Sigmoid colon (tissue), 7 donors: ENCODE results near the gene AKAP12. TPM values are rescaled to one million over a fixed set of nuclear protein-coding genes. Genes with fewer than 3 reads are reported as not detected.

Experiments used
- DNase-seq: peaks from one replicate; pipeline ENCODE4 v3.0.0-alpha.2; 2019
- H3K27ac ChIP-seq, 4 donors: fragments of 200-600 bp; sonication (generic); one replicate each; pipeline ENCODE4 v1.5.1; 2016 to 2019; ENCODE audit warnings: mild to moderate bottlenecking in 1 of 4
- H3K27me3 ChIP-seq, 3 donors: fragments of 200-600 bp; sonication (generic); one replicate each; pipeline ENCODE4 v1.5.1; 2019; ENCODE audit warnings: mild to moderate bottlenecking in 1 of 3
- H3K36me3 ChIP-seq, 4 donors: fragments of 200-600 bp; sonication (generic); one replicate each; pipeline ENCODE4 v1.5.1; 2016 to 2019
- H3K4me1 ChIP-seq, 4 donors: fragments of 200-600 bp; sonication (generic); one replicate each; pipeline ENCODE4 v1.5.1; 2017 to 2019
- H3K4me3 ChIP-seq, 4 donors: fragments of 200-600 bp; sonication (generic); one replicate each; pipeline ENCODE4 v1.5.1; 2017 to 2019; ENCODE audit warnings: mild to moderate bottlenecking in 2 of 4, moderate library complexity in 1 of 4
- H3K9me3 ChIP-seq, 4 donors: fragments of 200-600 bp in 3 of 4; sonication (generic) in 3 of 4; one replicate each; pipeline versions ENCODE4 v1.5.1 to v1.6.1; 2013 to 2019
- CTCF ChIP-seq, 4 experiments: fragments of 450-650 bp in 3 of 4; fragments of 200-600 bp in 1 of 4; IDR thresholded peaks; one replicate each; pipeline ENCODE4 v1.5.1; 2016 to 2019; ENCODE audit warnings: antibody characterized with exemption in 4 of 4, mild to moderate bottlenecking in 3 of 4, moderate library complexity in 2 of 4
- EP300 ChIP-seq, 4 donors: sonication (generic); formaldehyde crosslinking; IDR thresholded peaks; one replicate each; pipeline ENCODE4 v1.6.1; 2017; ENCODE audit warnings: antibody characterized with exemption in 4 of 4
- POLR2A ChIP-seq, 2 donors: fragments of 450-650 bp; IDR thresholded peaks; one replicate each; pipeline ENCODE4 v1.6.1; 2016; ENCODE audit warnings: antibody characterized with exemption in 2 of 2, mild to moderate bottlenecking in 2 of 2, moderate library complexity in 2 of 2
- POLR2AphosphoS5 ChIP-seq, 4 donors: sonication (generic); formaldehyde crosslinking; IDR thresholded peaks; one replicate each; pipeline ENCODE4 v1.6.1; 2017; ENCODE audit warnings: antibody characterized with exemption in 4 of 4
- WGBS, 2 donors: extraction: QIAGEN DNeasy Blood & Tissue Kit; methylation state at CpG; one replicate each; pipeline ENCODE4 v1.1.7; 2013; 5-methylcytosine and 5-hydroxymethylcytosine counted together
- intact Hi-C: fragments of 100-400 bp; cut with DNase I; formaldehyde crosslinking; loops from one replicate; pipeline ENCODE4 v1.15.1; 2023
- polyA plus RNA-seq, 3 donors: library from polyadenylated mRNA; stranded (reverse); fragments of 200-250 nt; gene quantifications; one replicate each; pipeline ENCODE4 v1.2.3, GENCODE V29; 2013
- total RNA-seq, 4 donors: library from RNA; depleted of rRNA; stranded (reverse); fragments of >200 nt; gene quantifications; one replicate each; pipeline ENCODE4 v1.1.0, GENCODE V29; 2016
- donor health status: healthy with polysubstance abuse.
- donor health status: Bipolar disorder and iron deficiency.
- donor health status: healthy.

Gene AKAP12
- total and polyA plus RNA-seq, 7 donors, result 1.2 to 244 (median 133) TPM

GRCh38 chr6:151232899-151233298 is 6.9 kb upstream of the AKAP12 start:
- Histone ChIP-seq H3K36me3 (no peaks in the 10 kb centered on the region), H3K9me3 (no peaks in the 10 kb centered on the region), H3K4me1 (no peaks in the 10 kb centered on the region), H3K27me3 (no peaks in the 10 kb centered on the region), H3K27ac (no peak overlapping the region), H3K4me3 (no peak overlapping the region)
- no peak for TF ChIP-seq POLR2A (IDR thresholded peaks at IDR 0.05)
- peak in 1 of 4 donors; percentile 27 for TF ChIP-seq POLR2AphosphoS5 (IDR thresholded peaks at IDR 0.05)
- no peak for TF ChIP-seq EP300 (IDR thresholded peaks at IDR 0.05)
- no peak for TF ChIP-seq CTCF (IDR thresholded peaks at IDR 0.05)
- 76 to 81% methylated on average over 1 of the region's 1 CpG for WGBS, 2 donors
- no peak for DNase-seq
- intact Hi-C loops, result no loop called here

GRCh38 chr6:151233731-151234130 is 6.0 kb upstream of the AKAP12 start:
- H3K36me3 ChIP-seq, result no peaks in the 10 kb centered on the region
- H3K4me1 ChIP-seq, result no peaks in the 10 kb centered on the region
- no peaks in the 10 kb centered on the region for H3K9me3 ChIP-seq
- TF ChIP-seq EP300 (IDR thresholded peaks at IDR 0.05) (no peak), CTCF (IDR thresholded peaks at IDR 0.05) (no peak), POLR2A (IDR thresholded peaks at IDR 0.05) (no peak), POLR2AphosphoS5 (IDR thresholded peaks at IDR 0.05) (no peak)
- intact Hi-C loops, result no loop called here
- no peak overlapping the region for H3K27ac ChIP-seq
- no peak for DNase-seq
- 88 to 92% methylated on average over 7 of the region's 7 CpGs for WGBS, 2 donors
- no peaks in the 10 kb centered on the region for H3K27me3 ChIP-seq
- H3K4me3 ChIP-seq, result no peak overlapping the region

GRCh38 chr6:151236668-151237401 is 2.9 kb upstream of the AKAP12 start:
- no peak for DNase-seq
- no peak for TF ChIP-seq POLR2A (IDR thresholded peaks at IDR 0.05)
- no peak for TF ChIP-seq POLR2AphosphoS5 (IDR thresholded peaks at IDR 0.05)
- no peak for TF ChIP-seq EP300 (IDR thresholded peaks at IDR 0.05)
- TF ChIP-seq CTCF (IDR thresholded peaks at IDR 0.05), result no peak
- 54 to 56% methylated on average over 6 of the region's 6 CpGs for WGBS, 2 donors
- Histone ChIP-seq H3K27me3 (no peaks in the 10 kb centered on the region), H3K4me3 (no peak overlapping the region), H3K36me3 (no peaks in the 10 kb centered on the region), H3K9me3 (no peaks in the 10 kb centered on the region), H3K27ac (no peak overlapping the region), H3K4me1 (peaks cover 0 to 7% (median under 1%) of the 10 kb centered on the region in 4 donors)
- intact Hi-C loops, result loop anchor here (5.0 kb wide), 2 partner anchors 115 to 205 kb away; no protein-coding TSS in a partner anchor

- peak overlapping the region; percentile 96 to 98 (median 97) for H3K27ac ChIP-seq
- intact Hi-C loops, result loop anchor here (2.0 to 5.0 kb wide), 5 partner anchors 52 to 348 kb away; partner anchors contain the start of gene ZBTB2
- peak in 2 of 4 donors; percentile 16 to 31 for TF ChIP-seq EP300 (IDR thresholded peaks at IDR 0.05)
- TF ChIP-seq POLR2AphosphoS5 (IDR thresholded peaks at IDR 0.05), result peak; percentile 94 to 98 (median 96)
- TF ChIP-seq CTCF (IDR thresholded peaks at IDR 0.05), result no peak
- peak; percentile 59 to 85 for TF ChIP-seq POLR2A (IDR thresholded peaks at IDR 0.05)
- H3K4me3 ChIP-seq, result peak overlapping the region; percentile 71 to 98 (median 93)
- no peaks in the 10 kb centered on the region for H3K9me3 ChIP-seq
- DNase-seq, result peak; percentile 97
- H3K36me3 ChIP-seq, result no peaks in the 10 kb centered on the region
- H3K27me3 ChIP-seq, result no peaks in the 10 kb centered on the region
- WGBS, 2 donors, result 1% methylated on average over 60 of the region's 60 CpGs
- peaks cover 0 to 38% (median 17%) of the 10 kb centered on the region in 4 donors for H3K4me1 ChIP-seq
These were observed 394 bp downstream of the AKAP12 start for GRCh38 chr6:151240036-151240685.
